ENCODE measurements around the gene LSAMP.

The LSAMP gene

GRCh38 chr3:116356056-116356455 lies 89.2 kb downstream of the LSAMP start:
- DNase-seq: no peak

- no peak for DNase-seq
Measured at GRCh38 chr3:116354382-116354781, 90.9 kb downstream of the LSAMP start.

GRCh38 chr3:116350119-116350733 lies 95.1 kb downstream of the LSAMP start:
- DNase-seq: no peak

GRCh38 chr3:116348216-116348615 lies 97.1 kb downstream of the LSAMP start:
- DNase-seq: no peak

- no peak for DNase-seq
Measured at GRCh38 chr3:116342499-116342898, 102.8 kb downstream of the LSAMP start.

- no peak for DNase-seq
Measured at GRCh38 chr3:116341899-116342298, 103.4 kb downstream of the LSAMP start.

GRCh38 chr3:116341381-116341780 lies 103.9 kb downstream of the LSAMP start:
- no peak for DNase-seq

- DNase-seq: no peak
Measured at GRCh38 chr3:116340680-116341216, 104.5 kb downstream of the LSAMP start.

GRCh38 chr3:116339441-116340028 lies 105.8 kb downstream of the LSAMP start:
- DNase-seq: peak in 9 of 56 donors; percentile 0 to 20 (median 3)

- DNase-seq: no peak
Measured at GRCh38 chr3:116338713-116339112, 106.6 kb downstream of the LSAMP start.

GRCh38 chr3:116337229-116337628 lies 108.1 kb downstream of the LSAMP start:
- no peak for DNase-seq

GRCh38 chr3:116331380-116331779 lies 113.9 kb downstream of the LSAMP start:
- no peak for DNase-seq

GRCh38 chr3:116322750-116323375 lies 122.4 kb downstream of the LSAMP start:
- no peak for DNase-seq

- no peak for DNase-seq
Measured at GRCh38 chr3:116318370-116318769, 126.9 kb downstream of the LSAMP start.

GRCh38 chr3:116316771-116317170 lies 128.5 kb downstream of the LSAMP start:
- DNase-seq: peak in 1 of 56 donors; percentile 3

- no peak for DNase-seq
Measured at GRCh38 chr3:116314476-116314875, 130.8 kb downstream of the LSAMP start.

GRCh38 chr3:116306720-116307119 lies 138.6 kb downstream of the LSAMP start:
- DNase-seq: no peak

- no peak for DNase-seq
Measured at GRCh38 chr3:116306149-116306548, 139.1 kb downstream of the LSAMP start.

GRCh38 chr3:116302087-116302747 lies 143.1 kb downstream of the LSAMP start:
- DNase-seq: no peak

- DNase-seq: no peak
Measured at GRCh38 chr3:116301422-116301821, 143.9 kb downstream of the LSAMP start.

- peak in 1 of 56 donors; percentile 1 for DNase-seq
Measured at GRCh38 chr3:116300226-116300625, 145.1 kb downstream of the LSAMP start.

GRCh38 chr3:116299646-116300081 lies 145.6 kb downstream of the LSAMP start:
- no peak for DNase-seq

All from amygdala (tissue), 56 donors.